CD8-positive, alpha-beta memory T cell (primary cell): Measurements from ENCODE around the gene PRKX. TPM values are rescaled to one million over a fixed set of nuclear protein-coding genes. Genes with fewer than 3 reads are reported as not detected.
"Not testable (repeated sequence)": the region's sequence is repeated elsewhere in the genome, so short reads cannot be mapped to it uniquely, and the experiment has no call there.

Experiments
- CTCF ChIA-PET: fragments of 350-600 bp; sonication (Branson Sonifier 250); formaldehyde crosslinking; loops from one replicate; lab custom pipeline; 2021; ENCODE audit warnings: antibody characterized with exemption; lab: Charles Lee
- POLR2A ChIA-PET: fragments of 350-600 bp; sonication (Branson Sonifier 250); formaldehyde crosslinking; loops from one replicate; lab custom pipeline; 2021; ENCODE audit warnings: antibody characterized with exemption; lab: Charles Lee
- DNase-seq, 5 donors: peaks; one replicate each; pipeline versions ENCODE4 v3.0.0 to v3.0.0-alpha.2; 2020 to 2022; ENCODE audit warnings: mixed read lengths in 1 of 5
- H3K27ac ChIP-seq: one replicate; pipeline ENCODE4 v1.7.0; 2013; ENCODE audit warnings: low read depth, mild to moderate bottlenecking, low read length, moderate library complexity
- H3K27me3 ChIP-seq: 2 replicates; pipeline ENCODE4 v1.7.0; 2013; ENCODE audit warnings: low read length, mild to moderate bottlenecking; ENCODE audit not compliant: insufficient read depth, poor library complexity, severe bottlenecking
- H3K36me3 ChIP-seq: 2 replicates; pipeline ENCODE4 v1.7.0; 2013; ENCODE audit warnings: mild to moderate bottlenecking, low read length, moderate library complexity; ENCODE audit not compliant: insufficient read depth
- H3K4me1 ChIP-seq: 2 replicates; pipeline ENCODE4 v1.7.0; 2013; ENCODE audit warnings: mild to moderate bottlenecking, low read length, moderate library complexity; ENCODE audit not compliant: insufficient read depth
- H3K4me3 ChIP-seq: 2 replicates; pipeline ENCODE4 v1.7.0; 2013; ENCODE audit warnings: mild to moderate bottlenecking, low read length
- H3K9me3 ChIP-seq: 2 replicates; pipeline ENCODE4 v1.7.0; 2013; ENCODE audit warnings: mild to moderate bottlenecking, low read length
- H3K27ac Mint-ChIP-seq, 8 donors: one replicate each; pipeline ENCODE4 v1.8.0; 2020 to 2021; ENCODE audit warnings: mixed read lengths in 8 of 8, mild to moderate bottlenecking in 6 of 8, inconsistent platforms in 3 of 8, moderate library complexity in 3 of 8
- H3K27me3 Mint-ChIP-seq, 2 donors: one replicate each; pipeline ENCODE4 v1.8.0; 2020 to 2021; ENCODE audit warnings: mixed read lengths in 2 of 2, mild to moderate bottlenecking in 1 of 2, moderate library complexity in 1 of 2
- H3K36me3 Mint-ChIP-seq, 3 donors: one replicate each; pipeline ENCODE4 v1.8.0; 2020 to 2021; ENCODE audit warnings: mixed read lengths in 3 of 3, inconsistent platforms in 1 of 3, mild to moderate bottlenecking in 1 of 3
- H3K4me1 Mint-ChIP-seq, 3 donors: one replicate each; pipeline ENCODE4 v1.8.0; 2020 to 2021; ENCODE audit warnings: mixed read lengths in 3 of 3, inconsistent platforms in 1 of 3, mild to moderate bottlenecking in 1 of 3
- H3K4me3 Mint-ChIP-seq, 7 donors: one replicate each; pipeline ENCODE4 v1.8.0; 2020 to 2021; ENCODE audit warnings: mixed read lengths in 7 of 7, mild to moderate bottlenecking in 6 of 7, moderate library complexity in 4 of 7, inconsistent platforms in 2 of 7
- H3K9me3 Mint-ChIP-seq, 5 donors: one replicate each; pipeline ENCODE4 v1.8.0; 2020 to 2022; ENCODE audit warnings: mixed read lengths in 5 of 5, mild to moderate bottlenecking in 3 of 5, moderate library complexity in 2 of 5, inconsistent platforms in 1 of 5
- polyA plus RNA-seq: library from polyadenylated mRNA; unstranded; fragments of 300-500 nt; fragmentation: Illumina TruSeq; gene quantifications from one replicate; pipeline ENCODE4 v1.2.3, GENCODE V29; 2021
- total RNA-seq, 2 experiments: library from RNA; stranded (reverse); gene quantifications; one replicate each; pipeline ENCODE4 v1.2.3, GENCODE V29; 2021

Gene PRKX
- total and polyA plus RNA-seq, 3 experiments from 2014 or later: 41.9 to 79.4 (median 45.9) TPM

DNA sequence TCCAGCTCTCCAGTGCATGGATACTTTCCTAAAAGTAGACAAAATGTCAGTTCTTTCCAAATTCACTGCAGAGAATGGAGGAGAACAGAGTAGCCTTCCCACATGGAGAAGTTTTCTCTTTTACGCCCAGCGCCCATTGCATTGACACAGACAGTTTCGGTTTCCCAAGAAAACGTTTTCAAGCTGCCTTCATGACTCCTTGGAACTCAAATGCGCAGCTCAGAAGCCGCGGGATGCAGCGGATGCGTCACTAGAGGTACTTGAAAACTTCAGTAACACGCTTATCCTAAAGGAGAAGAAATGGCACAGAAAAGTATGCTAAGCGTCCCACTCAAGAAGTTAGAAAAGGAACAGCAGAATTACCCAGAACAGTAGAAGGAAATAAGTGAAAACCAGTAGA is 23.1 kb upstream of the PRKX start:
- H3K27ac Mint-ChIP-seq, H3K36me3 ChIP-seq, H3K4me3 Mint-ChIP-seq, H3K4me3 ChIP-seq, H3K4me1 ChIP-seq, CTCF ChIA-PET, POLR2A ChIA-PET, H3K27me3 ChIP-seq, H3K27me3 Mint-ChIP-seq, H3K27ac ChIP-seq, H3K36me3 Mint-ChIP-seq, H3K9me3 Mint-ChIP-seq, DNase-seq, H3K9me3 ChIP-seq: not testable (repeated sequence)
- peaks cover 5 to 13% (median 8%) of the 10 kb centered on the region in 3 donors for H3K4me1 Mint-ChIP-seq

DNA sequence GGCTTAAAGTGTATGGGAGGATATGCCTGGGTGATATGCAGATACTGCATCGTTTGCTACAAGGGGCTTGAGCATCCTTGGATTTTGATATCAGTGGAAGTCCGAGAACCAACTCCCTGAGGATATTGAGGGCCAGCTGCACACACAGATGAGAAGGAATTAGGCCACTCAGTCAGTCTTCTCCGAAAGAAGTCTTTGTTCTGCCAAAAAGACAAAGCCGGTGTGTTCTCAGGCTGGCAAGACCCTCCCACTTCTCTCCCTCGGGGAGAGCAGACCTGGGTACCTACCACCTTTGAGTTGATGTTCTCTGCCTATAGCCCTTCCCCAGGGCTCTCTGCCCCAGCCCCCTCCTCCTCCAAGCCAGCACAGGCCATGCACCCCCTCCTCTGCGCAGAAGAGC is 22.4 kb upstream of the PRKX start:
- H3K27ac ChIP-seq, H3K9me3 ChIP-seq, H3K4me1 ChIP-seq, H3K27me3 Mint-ChIP-seq, H3K4me3 ChIP-seq, POLR2A ChIA-PET, H3K9me3 Mint-ChIP-seq, H3K4me3 Mint-ChIP-seq, H3K36me3 ChIP-seq, H3K27me3 ChIP-seq, H3K36me3 Mint-ChIP-seq, DNase-seq, CTCF ChIA-PET: not testable (repeated sequence)
- peak overlapping the region in 1 of 8 donors; percentile 85 for H3K27ac Mint-ChIP-seq
- peaks cover 5 to 13% (median 8%) of the 10 kb centered on the region in 3 donors for H3K4me1 Mint-ChIP-seq

DNA sequence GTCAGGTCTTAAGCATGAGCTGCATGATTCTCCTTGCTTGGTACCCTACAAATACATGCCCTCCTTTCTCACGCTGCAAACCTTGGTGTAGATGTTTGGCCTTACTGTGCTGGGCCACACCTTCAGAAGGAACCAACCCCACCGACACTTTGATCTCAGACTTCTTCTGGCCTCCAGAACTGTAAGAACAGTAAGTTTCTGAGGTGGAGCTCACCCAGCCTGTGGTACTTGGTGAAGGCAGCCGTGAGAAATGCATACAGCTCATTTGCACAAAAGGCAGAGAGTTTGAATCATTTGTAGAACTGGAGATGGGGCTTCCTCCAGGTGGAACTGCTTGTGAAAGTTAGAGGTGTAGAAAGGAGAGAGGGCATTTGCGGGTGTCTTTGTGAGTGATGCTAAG is 21.0 kb upstream of the PRKX start:
- H3K4me3 Mint-ChIP-seq, H3K36me3 ChIP-seq, H3K27ac ChIP-seq, H3K27me3 Mint-ChIP-seq, H3K4me1 ChIP-seq, H3K27me3 ChIP-seq, H3K9me3 Mint-ChIP-seq, POLR2A ChIA-PET, H3K9me3 ChIP-seq, H3K4me3 ChIP-seq, DNase-seq, H3K36me3 Mint-ChIP-seq: not testable (repeated sequence)
- Mint-ChIP-seq H3K27ac (peak overlapping the region in 5 of 8 donors; percentile 3 to 84 (median 56)), H3K4me1 (peaks cover 5 to 12% (median 8%) of the 10 kb centered on the region in 3 donors)
- CTCF ChIA-PET: interaction anchor here (1.2 kb wide), 1 partner anchor 9 kb away, joined by 3 read pairs; no protein-coding TSS in a partner anchor

DNA sequence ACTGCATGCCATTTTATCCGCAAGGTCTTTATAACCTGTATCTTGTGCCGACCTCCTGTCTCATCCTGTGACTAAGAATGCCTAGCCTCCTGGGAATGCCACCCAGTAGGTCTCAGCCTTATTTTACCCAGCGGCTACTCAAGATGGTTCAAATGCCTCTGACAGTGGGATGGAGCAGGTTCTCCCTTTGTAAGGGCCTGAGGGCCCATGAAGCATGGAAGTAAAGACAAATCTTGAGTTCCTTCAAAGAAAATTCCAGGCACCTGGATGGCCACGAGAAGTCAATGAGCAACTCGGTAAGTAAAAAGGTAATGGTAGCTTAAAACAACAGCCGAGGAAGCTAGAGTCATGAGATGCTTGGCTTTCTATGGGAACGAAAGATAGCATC is 19.6 kb upstream of the PRKX start:
- peak overlapping the region in 1 of 8 donors; percentile 29 for H3K27ac Mint-ChIP-seq
- Histone ChIP-seq H3K27ac (no peak overlapping the region), H3K27me3 (no peaks in the 10 kb centered on the region), H3K4me3 (no peak overlapping the region), H3K36me3 (no peaks in the 10 kb centered on the region), H3K9me3 (no peaks in the 10 kb centered on the region), H3K4me1 (no peaks in the 10 kb centered on the region)
- no peak for DNase-seq
- H3K4me1 Mint-ChIP-seq: peaks cover 0 to 4% (median 3%) of the 10 kb centered on the region in 3 donors
- POLR2A ChIA-PET: no interaction called here
- no peaks in the 10 kb centered on the region for H3K36me3 Mint-ChIP-seq
- no peak overlapping the region for H3K4me3 Mint-ChIP-seq
- peaks cover 0 to 9% of the 10 kb centered on the region in 2 donors for H3K27me3 Mint-ChIP-seq
- CTCF ChIA-PET: no interaction called here
- no peaks in the 10 kb centered on the region for H3K9me3 Mint-ChIP-seq

DNA sequence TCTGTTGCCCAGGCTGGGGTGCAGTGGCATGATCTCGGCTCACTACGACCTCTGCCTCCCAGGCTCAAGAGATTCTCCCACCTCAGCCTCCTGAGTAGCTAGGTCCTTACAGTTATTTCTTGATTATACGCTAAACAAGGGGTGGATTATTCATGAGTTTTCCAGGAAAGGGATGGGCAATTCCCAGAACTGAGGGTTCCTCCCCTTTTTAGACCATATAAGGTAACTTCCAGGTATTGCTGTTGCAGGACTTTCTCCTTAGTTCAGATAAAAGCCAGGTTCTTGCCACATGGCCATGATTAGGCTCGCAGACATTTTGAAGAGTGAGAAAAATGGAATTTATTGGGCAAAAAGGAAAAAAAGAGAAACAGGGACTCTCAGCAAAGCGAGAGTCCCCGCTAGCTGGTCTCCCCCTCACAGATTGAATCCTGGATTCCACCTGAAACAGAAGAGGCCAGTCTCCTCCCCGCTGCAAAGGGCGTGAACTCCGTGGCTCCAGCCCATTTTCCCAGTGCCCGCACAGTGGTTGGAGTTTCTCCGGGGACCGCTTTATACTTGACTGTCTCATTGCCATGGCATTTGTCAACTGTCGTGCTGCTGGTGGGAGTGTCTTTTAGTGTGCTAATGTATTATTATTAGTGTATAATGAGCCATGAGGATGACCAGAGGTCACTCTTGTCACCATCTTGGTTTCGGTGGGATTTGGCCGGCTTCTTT is 19.0 kb upstream of the PRKX start:
- H3K4me1 ChIP-seq, H3K36me3 ChIP-seq, H3K4me1 Mint-ChIP-seq, H3K4me3 ChIP-seq, POLR2A ChIA-PET, DNase-seq, H3K27me3 ChIP-seq, H3K36me3 Mint-ChIP-seq, H3K27ac Mint-ChIP-seq, H3K9me3 ChIP-seq, H3K27ac ChIP-seq, H3K27me3 Mint-ChIP-seq, H3K9me3 Mint-ChIP-seq, H3K4me3 Mint-ChIP-seq, CTCF ChIA-PET: not testable (repeated sequence)

DNA sequence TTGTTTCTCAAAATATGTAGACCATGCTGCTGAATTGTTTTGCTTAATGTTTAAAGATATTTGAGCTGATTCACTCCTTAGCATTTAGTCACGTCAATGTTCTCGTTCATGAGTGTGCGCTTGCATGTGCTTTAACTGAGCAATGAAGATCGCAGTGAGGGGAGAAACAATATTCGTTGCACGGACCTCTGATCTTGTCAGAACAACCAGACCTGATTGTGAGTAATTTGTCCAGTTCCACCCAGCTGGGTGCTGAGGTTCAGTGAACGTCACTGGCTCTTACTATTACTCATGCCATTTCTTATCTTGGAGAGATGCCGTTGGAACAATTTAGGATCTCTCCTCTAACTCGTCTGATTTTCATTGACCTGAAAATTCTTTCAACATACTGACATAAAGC is 15.0 kb upstream of the PRKX start:
- Mint-ChIP-seq H3K4me3 (no peak overlapping the region), H3K9me3 (no peaks in the 10 kb centered on the region), H3K4me1 (no peaks in the 10 kb centered on the region), H3K27ac (no peak overlapping the region), H3K27me3 (no peaks in the 10 kb centered on the region), H3K36me3 (no peaks in the 10 kb centered on the region)
- H3K9me3 ChIP-seq: no peaks in the 10 kb centered on the region
- H3K27me3 ChIP-seq: no peaks in the 10 kb centered on the region
- no peak for DNase-seq
- CTCF ChIA-PET: no interaction called here
- H3K36me3 ChIP-seq: no peaks in the 10 kb centered on the region
- POLR2A ChIA-PET: no interaction called here
- no peak overlapping the region for H3K4me3 ChIP-seq
- H3K4me1 ChIP-seq: no peaks in the 10 kb centered on the region
- no peak overlapping the region for H3K27ac ChIP-seq

DNA sequence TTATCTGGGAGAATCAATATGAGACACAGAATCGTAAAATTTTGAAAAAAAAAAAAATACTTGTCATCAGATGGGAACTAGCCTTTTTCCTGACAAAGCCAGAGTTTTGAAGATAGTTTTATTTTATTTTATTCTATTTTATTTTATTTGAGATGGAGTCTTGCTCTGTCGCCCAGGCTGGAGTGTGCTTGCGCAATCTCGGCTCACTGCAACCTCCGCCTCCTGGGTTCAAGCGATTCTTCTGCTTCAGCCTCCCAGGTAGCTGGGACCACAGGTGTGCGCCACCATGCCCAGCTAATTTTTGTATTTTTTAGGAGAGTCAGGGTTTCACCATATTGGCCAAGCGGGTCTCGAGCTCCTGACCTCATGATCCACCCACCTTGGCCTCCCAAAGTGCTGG is 10.0 kb upstream of the PRKX start:
- H3K27me3 ChIP-seq, H3K27me3 Mint-ChIP-seq, H3K9me3 Mint-ChIP-seq, H3K4me1 ChIP-seq, DNase-seq, H3K9me3 ChIP-seq, H3K4me1 Mint-ChIP-seq, H3K4me3 ChIP-seq, POLR2A ChIA-PET, H3K27ac ChIP-seq, H3K36me3 ChIP-seq, H3K27ac Mint-ChIP-seq, H3K36me3 Mint-ChIP-seq, H3K4me3 Mint-ChIP-seq: not testable (repeated sequence)
- CTCF ChIA-PET: interaction anchor here (0.8 kb wide), 1 partner anchor 9 kb away, joined by 3 read pairs; no protein-coding TSS in a partner anchor

DNA sequence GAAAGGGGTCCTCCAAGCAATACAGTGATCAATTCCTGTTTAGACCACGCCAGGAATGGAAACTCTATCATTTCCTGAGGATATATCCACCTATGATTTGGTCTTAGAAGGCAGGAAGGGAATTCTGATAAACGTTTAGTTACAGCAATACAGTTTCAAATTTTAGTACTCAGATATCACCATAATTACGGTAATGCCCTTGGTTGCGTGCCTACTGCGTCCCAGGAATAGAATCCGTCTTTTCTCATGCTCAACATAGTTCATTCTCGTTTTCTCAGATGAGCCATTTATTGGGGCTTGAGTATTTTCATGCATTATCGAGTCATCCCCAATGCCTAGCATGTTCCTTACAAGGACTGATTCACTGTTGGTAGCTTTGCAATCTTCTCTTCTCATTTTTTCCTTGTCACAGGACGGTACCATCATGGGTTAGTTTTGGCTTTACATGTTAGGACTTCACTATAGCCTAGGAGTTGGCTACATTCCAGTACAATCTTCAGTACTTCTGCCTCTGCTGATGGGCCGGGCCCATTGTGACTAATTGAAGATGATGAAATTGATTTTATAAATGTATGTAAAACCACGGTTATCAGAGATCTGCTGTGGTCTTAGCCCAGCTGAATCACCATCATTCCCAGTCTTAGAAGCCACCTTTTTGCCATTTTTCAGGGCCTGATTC is 4.4 kb upstream of the PRKX start:
- H3K36me3 Mint-ChIP-seq: no peaks in the 10 kb centered on the region

More for the DNA sequence above, 4.4 kb upstream of the PRKX start:
- no peaks in the 10 kb centered on the region for H3K27me3 Mint-ChIP-seq
- H3K27ac ChIP-seq: no peak overlapping the region
- no peaks in the 10 kb centered on the region for H3K36me3 ChIP-seq
- no peak overlapping the region for H3K27ac Mint-ChIP-seq
- no peak overlapping the region for H3K4me3 Mint-ChIP-seq
- no peaks in the 10 kb centered on the region for H3K9me3 ChIP-seq
- no peak overlapping the region for H3K4me3 ChIP-seq
- no peak for DNase-seq
- peaks cover 0 to 4% (median 0%) of the 10 kb centered on the region in 3 donors for H3K4me1 Mint-ChIP-seq
- no peaks in the 10 kb centered on the region for H3K27me3 ChIP-seq
- H3K4me1 ChIP-seq: no peaks in the 10 kb centered on the region
- H3K9me3 Mint-ChIP-seq: no peaks in the 10 kb centered on the region
- CTCF ChIA-PET: no interaction called here
- POLR2A ChIA-PET: interaction anchor here (0.6 kb wide), 1 partner anchor 26 kb away, joined by 5 read pairs; no protein-coding TSS in a partner anchor
